Immature natural killer cell (primary cell): ENCODE data around the gene NTMT1. TPM values are rescaled to one million over a fixed set of nuclear protein-coding genes. Genes with fewer than 3 reads are reported as not detected.

ENCODE experiments used
- DNase-seq, 3 donors: peaks; one replicate each; pipeline ENCODE4 v3.0.0; 2022; ENCODE audit warnings: mixed read lengths in 1 of 3
- H3K27ac Mint-ChIP-seq, 6 donors: one replicate each; pipeline ENCODE4 v1.8.0; 2020; ENCODE audit warnings: mixed read lengths in 6 of 6, mild to moderate bottlenecking in 5 of 6, inconsistent platforms in 4 of 6, moderate library complexity in 3 of 6
- H3K27me3 Mint-ChIP-seq, 3 donors: one replicate each; pipeline ENCODE4 v1.8.0; 2020 to 2021; ENCODE audit warnings: low read depth in 3 of 3, mild to moderate bottlenecking in 3 of 3, mixed read lengths in 3 of 3, moderate library complexity in 3 of 3, inconsistent platforms in 1 of 3
- H3K36me3 Mint-ChIP-seq, 3 donors: one replicate each; pipeline ENCODE4 v1.8.0; 2020; ENCODE audit warnings: mixed read lengths in 3 of 3, inconsistent platforms in 2 of 3, mild to moderate bottlenecking in 2 of 3
- H3K4me1 Mint-ChIP-seq, 2 donors: one replicate each; pipeline ENCODE4 v1.8.0; 2020; ENCODE audit warnings: inconsistent platforms in 2 of 2, mild to moderate bottlenecking in 2 of 2, mixed read lengths in 2 of 2, moderate library complexity in 1 of 2
- H3K4me3 Mint-ChIP-seq, 5 donors: one replicate each; pipeline ENCODE4 v1.8.0; 2020; ENCODE audit warnings: mild to moderate bottlenecking in 5 of 5, mixed read lengths in 5 of 5, inconsistent platforms in 3 of 5, moderate library complexity in 3 of 5
- H3K9me3 Mint-ChIP-seq, 6 donors: one replicate each; pipeline ENCODE4 v1.8.0; 2020; ENCODE audit warnings: mild to moderate bottlenecking in 6 of 6, mixed read lengths in 6 of 6, inconsistent platforms in 4 of 6, moderate library complexity in 3 of 6
- polyA plus RNA-seq, 3 donors: library from polyadenylated mRNA; unstranded; fragments of 300-500 nt; fragmentation: Illumina TruSeq; gene quantifications; one replicate each; pipeline ENCODE4 v1.2.3, GENCODE V29; 2021

The NTMT1 gene
- polyA plus RNA-seq: 10 to 100 TPM; 33.8 to 41.3 (median 35.8) TPM

GRCh38 chr9:129626079-129626624 lies at the start of gene NTMT1:
Gene NTMT1 (plus strand): TSS chr9:129626163. CDS start chr9:129632704, 6,541 bp downstream.
- peak; percentile 91 to 92 (median 92) for DNase-seq
- Mint-ChIP-seq H3K36me3 (no peaks in the 10 kb centered on the region), H3K27me3 (peaks cover 12 to 33% (median 22%) of the 10 kb centered on the region in 3 donors), H3K4me3 (peak within 1 kb of the TSS; percentile 77 to 97 (median 83)), H3K9me3 (no peaks in the 10 kb centered on the region), H3K4me1 (peaks cover 56 to 64% of the 10 kb centered on the region in 2 donors), H3K27ac (peak within 1 kb of the TSS; percentile 86 to 97 (median 92))

- no peak overlapping the region for H3K4me3 Mint-ChIP-seq
- H3K27ac Mint-ChIP-seq: no peak overlapping the region
- DNase-seq: no peak
- no peaks in the 10 kb centered on the region for H3K9me3 Mint-ChIP-seq
- no peaks in the 10 kb centered on the region for H3K36me3 Mint-ChIP-seq
- peaks cover 0 to 4% (median 4%) of the 10 kb centered on the region in 3 donors for H3K27me3 Mint-ChIP-seq
- peaks cover 0 to 8% of the 10 kb centered on the region in 2 donors for H3K4me1 Mint-ChIP-seq
Measured at GRCh38 chr9:129576546-129577543, 49.1 kb upstream of the NTMT1 start.

GRCh38 chr9:129579294-129579693 lies 46.7 kb upstream of the NTMT1 start:
- Mint-ChIP-seq H3K4me3 (no peak overlapping the region), H3K4me1 (peaks cover 9 to 11% of the 10 kb centered on the region in 2 donors), H3K9me3 (no peaks in the 10 kb centered on the region), H3K27ac (peak overlapping the region in 1 of 6 donors; percentile 47), H3K27me3 (peaks cover 2 to 4% (median 4%) of the 10 kb centered on the region in 3 donors), H3K36me3 (no peaks in the 10 kb centered on the region)
- no peak for DNase-seq

GRCh38 chr9:129580211-129580915 lies 45.6 kb upstream of the NTMT1 start:
- DNase-seq: no peak
- Mint-ChIP-seq H3K4me3 (no peak overlapping the region), H3K4me1 (peaks cover 14 to 15% of the 10 kb centered on the region in 2 donors), H3K27ac (peak overlapping the region in 1 of 6 donors; percentile 49), H3K27me3 (peaks cover 3 to 5% (median 4%) of the 10 kb centered on the region in 3 donors), H3K36me3 (no peaks in the 10 kb centered on the region), H3K9me3 (no peaks in the 10 kb centered on the region)

- Mint-ChIP-seq H3K27ac (peak overlapping the region in 1 of 6 donors; percentile 15), H3K36me3 (no peaks in the 10 kb centered on the region), H3K9me3 (no peaks in the 10 kb centered on the region), H3K4me1 (peaks cover 14 to 22% of the 10 kb centered on the region in 2 donors), H3K4me3 (no peak overlapping the region), H3K27me3 (peaks cover 2 to 4% (median 3%) of the 10 kb centered on the region in 3 donors)
- DNase-seq: no peak
Measured at GRCh38 chr9:129581505-129582189, 44.3 kb upstream of the NTMT1 start.

- peak overlapping the region in 1 of 6 donors; percentile 32 for H3K27ac Mint-ChIP-seq
- DNase-seq: no peak
- peaks cover 3 to 5% (median 3%) of the 10 kb centered on the region in 3 donors for H3K27me3 Mint-ChIP-seq
- H3K9me3 Mint-ChIP-seq: no peaks in the 10 kb centered on the region
- peaks cover 14 to 30% of the 10 kb centered on the region in 2 donors for H3K4me1 Mint-ChIP-seq
- H3K36me3 Mint-ChIP-seq: no peaks in the 10 kb centered on the region
- H3K4me3 Mint-ChIP-seq: no peak overlapping the region
Measured at GRCh38 chr9:129582855-129583254, 43.1 kb upstream of the NTMT1 start.

- Mint-ChIP-seq H3K27me3 (peaks cover 3 to 9% (median 5%) of the 10 kb centered on the region in 3 donors), H3K4me3 (no peak overlapping the region), H3K9me3 (no peaks in the 10 kb centered on the region), H3K27ac (no peak overlapping the region), H3K4me1 (peaks cover 14 to 30% of the 10 kb centered on the region in 2 donors), H3K36me3 (no peaks in the 10 kb centered on the region)
- no peak for DNase-seq
Measured at GRCh38 chr9:129583308-129584038, 42.5 kb upstream of the NTMT1 start.

- H3K9me3 Mint-ChIP-seq: no peaks in the 10 kb centered on the region
- peak overlapping the region in 3 of 5 donors; percentile 10 to 49 (median 23) for H3K4me3 Mint-ChIP-seq
- peaks cover 3 to 9% (median 5%) of the 10 kb centered on the region in 3 donors for H3K27me3 Mint-ChIP-seq
- H3K4me1 Mint-ChIP-seq: peaks cover 14 to 30% of the 10 kb centered on the region in 2 donors
- peak; percentile 61 to 63 (median 62) for DNase-seq
- H3K27ac Mint-ChIP-seq: peak overlapping the region; percentile 50 to 83 (median 74)
- H3K36me3 Mint-ChIP-seq: no peaks in the 10 kb centered on the region
Measured at GRCh38 chr9:129584136-129584535, 41.8 kb upstream of the NTMT1 start.

- H3K27me3 Mint-ChIP-seq: peaks cover 3 to 9% (median 5%) of the 10 kb centered on the region in 3 donors
- H3K4me3 Mint-ChIP-seq: no peak overlapping the region
- H3K36me3 Mint-ChIP-seq: no peaks in the 10 kb centered on the region
- H3K9me3 Mint-ChIP-seq: no peaks in the 10 kb centered on the region
- DNase-seq: no peak
- peaks cover 7 to 30% of the 10 kb centered on the region in 2 donors for H3K4me1 Mint-ChIP-seq
- H3K27ac Mint-ChIP-seq: peak overlapping the region in 2 of 6 donors; percentile 17 to 83
Measured at GRCh38 chr9:129585352-129585751, 40.6 kb upstream of the NTMT1 start.

- no peak for DNase-seq
- Mint-ChIP-seq H3K4me1 (peaks cover 7 to 30% of the 10 kb centered on the region in 2 donors), H3K27ac (peak overlapping the region in 4 of 6 donors; percentile 57 to 84 (median 74))
Measured at GRCh38 chr9:129586245-129586644, 39.7 kb upstream of the NTMT1 start.

GRCh38 chr9:129586685-129587084 lies 39.3 kb upstream of the NTMT1 start:
- peaks cover 3 to 9% (median 4%) of the 10 kb centered on the region in 3 donors for H3K27me3 Mint-ChIP-seq
- H3K36me3 Mint-ChIP-seq: no peaks in the 10 kb centered on the region
- H3K9me3 Mint-ChIP-seq: no peaks in the 10 kb centered on the region
- peak in 1 of 3 donors; percentile 25 for DNase-seq
- peak overlapping the region in 1 of 5 donors; percentile 34 for H3K4me3 Mint-ChIP-seq
- H3K4me1 Mint-ChIP-seq: peaks cover 7 to 30% of the 10 kb centered on the region in 2 donors
- peak overlapping the region in 4 of 6 donors; percentile 60 to 84 (median 77) for H3K27ac Mint-ChIP-seq

More at GRCh38 chr9:129586245-129586644, 39.7 kb upstream of the NTMT1 start:
- Mint-ChIP-seq H3K36me3 (no peaks in the 10 kb centered on the region), H3K4me3 (peak overlapping the region in 1 of 5 donors; percentile 19), H3K27me3 (peaks cover 4 to 9% (median 4%) of the 10 kb centered on the region in 3 donors), H3K9me3 (no peaks in the 10 kb centered on the region)

- Mint-ChIP-seq H3K4me3 (no peak overlapping the region), H3K27ac (peak overlapping the region in 3 of 6 donors; percentile 53 to 72 (median 69)), H3K9me3 (no peaks in the 10 kb centered on the region)
Measured at GRCh38 chr9:129587487-129588262, 38.3 kb upstream of the NTMT1 start.

More at GRCh38 chr9:129587487-129588262, 38.3 kb upstream of the NTMT1 start:
- Mint-ChIP-seq H3K4me1 (peaks cover 7 to 30% of the 10 kb centered on the region in 2 donors), H3K36me3 (no peaks in the 10 kb centered on the region), H3K27me3 (peaks cover 3 to 12% (median 4%) of the 10 kb centered on the region in 3 donors)
- DNase-seq: no peak
